RKO (cell line): ENCODE data around the gene EMC8.

Source experiments
- DNase-seq: peaks from one replicate; pipeline ENCODE4 v3.0.0-alpha.2; 2016; ENCODE audit warnings: low spot score

The EMC8 gene

DNA sequence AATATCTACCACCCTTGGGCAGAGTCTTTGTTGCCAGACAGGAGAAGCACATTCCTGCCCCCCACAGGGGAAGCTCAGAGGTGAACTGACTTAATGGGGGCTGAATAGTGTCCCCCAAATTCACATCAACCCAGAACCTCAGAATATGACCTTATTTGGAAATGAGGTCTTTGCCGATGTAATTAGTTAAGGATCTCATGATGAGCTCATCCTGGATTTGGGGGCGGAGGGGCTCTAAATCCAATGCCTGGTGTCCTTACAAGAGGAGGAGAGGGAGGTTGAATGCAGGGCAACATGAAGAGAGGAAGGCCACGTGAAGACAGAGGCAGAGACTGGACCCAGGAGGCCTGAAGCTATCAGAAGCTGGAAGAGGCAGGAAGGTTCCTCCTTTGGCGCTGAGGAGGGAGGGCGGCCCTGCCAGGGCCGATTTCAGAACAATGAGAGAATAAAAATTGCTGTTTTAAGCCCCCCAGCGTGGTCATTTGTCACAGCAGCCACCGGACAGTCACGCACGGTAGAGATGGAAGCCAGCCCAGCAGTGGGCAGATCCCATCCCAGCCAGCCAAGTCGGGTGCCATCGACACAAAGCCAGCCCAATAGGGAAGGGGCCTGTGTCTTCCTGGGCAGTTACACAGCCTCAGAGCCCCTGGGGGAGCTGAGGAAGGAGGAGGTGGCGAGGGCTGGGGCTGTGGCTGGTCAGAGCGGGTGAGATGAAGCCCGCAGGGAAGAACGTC lies 69.7 kb downstream of the EMC8 start:
- DNase-seq: no peak

DNA sequence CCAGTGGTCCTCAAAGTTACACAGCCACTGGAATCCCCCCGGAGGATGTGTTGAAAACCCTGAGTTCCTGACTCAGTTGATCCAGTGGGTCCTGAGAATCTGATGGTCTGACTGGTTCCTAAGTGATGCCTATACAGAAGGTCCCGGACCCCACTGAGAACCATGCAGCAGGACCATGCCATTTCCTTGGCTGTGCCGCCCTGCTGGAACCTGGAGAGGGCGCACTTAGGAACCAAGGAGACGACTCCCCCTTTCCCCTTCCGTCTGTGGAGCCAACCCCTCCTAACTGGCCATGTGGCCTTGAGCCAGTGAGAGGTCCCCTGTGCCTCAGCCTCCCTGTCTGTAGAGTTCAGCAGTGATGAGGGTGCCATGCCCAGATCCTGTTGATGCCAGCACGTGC lies 70.5 kb downstream of the EMC8 start:
- no peak for DNase-seq
